Hematopoietic multipotent progenitor cell treated with erythropoietin and hydrocortisone succinate and interleukin-3 and kit ligand, for 17 days (in vitro differentiated cells): ENCODE data around the gene ERMARD.

Experiments
- DNase-seq: peaks from one replicate; pipeline ENCODE4 v3.0.0-alpha.2; 2015; ENCODE audit warnings: low spot score

ERMARD gene

GRCh38 chr6:169751242-169752073, at the start of gene ERMARD, which contains the start of gene DYNLT2:
TSS of gene ERMARD (plus strand) at chr6:169751622. CDS start at chr6:169751658, 36 bp downstream.
TSS of gene DYNLT2 (minus strand) at chr6:169751572. CDS start at chr6:169751458, 114 bp downstream.
- peak; percentile 90 for DNase-seq

- peak; percentile 93 for DNase-seq
Measured at GRCh38 chr6:169701954-169702839, 49.2 kb upstream of the ERMARD start, which contains the start of the genes C6orf120 and WDR27. TSS of gene C6orf120 (plus strand) at chr6:169702126. CDS start at chr6:169702460, 334 bp downstream. TSS of gene WDR27 (minus strand) at chr6:169702029. CDS start at chr6:169689005, 13,024 bp downstream.

GRCh38 chr6:169702840-169703246, 48.6 kb upstream of the ERMARD start:
- DNase-seq: no peak

- DNase-seq: no peak
Measured at GRCh38 chr6:169707772-169708171, 43.6 kb upstream of the ERMARD start.

GRCh38 chr6:169709293-169709692, 42.1 kb upstream of the ERMARD start:
- DNase-seq: no peak

GRCh38 chr6:169710009-169710408, 41.4 kb upstream of the ERMARD start:
- no peak for DNase-seq

GRCh38 chr6:169714178-169714577, 37.2 kb upstream of the ERMARD start:
- DNase-seq: no peak

GRCh38 chr6:169714595-169714994, 36.8 kb upstream of the ERMARD start:
- no peak for DNase-seq

- no peak for DNase-seq
Measured at GRCh38 chr6:169719117-169719516, 32.3 kb upstream of the ERMARD start.

- no peak for DNase-seq
Measured at GRCh38 chr6:169720207-169720855, 31.1 kb upstream of the ERMARD start.

- no peak for DNase-seq
Measured at GRCh38 chr6:169722362-169723199, 28.8 kb upstream of the ERMARD start.

GRCh38 chr6:169723200-169723909, 28.1 kb upstream of the ERMARD start:
- peak; percentile 58 for DNase-seq

- DNase-seq: peak; percentile 53
Measured at GRCh38 chr6:169723991-169724493, 27.4 kb upstream of the ERMARD start.

GRCh38 chr6:169724494-169725124, 26.8 kb upstream of the ERMARD start, which contains the start of gene PHF10:
TSS of gene PHF10 (minus strand) at chr6:169724500. CDS start at chr6:169723931, 569 bp downstream.
- DNase-seq: peak; percentile 23

GRCh38 chr6:169725125-169726048, 26.0 kb upstream of the ERMARD start:
- no peak for DNase-seq

- no peak for DNase-seq
Measured at GRCh38 chr6:169726049-169726400, 25.4 kb upstream of the ERMARD start.

GRCh38 chr6:169726963-169727362, 24.5 kb upstream of the ERMARD start:
- no peak for DNase-seq

- DNase-seq: no peak
Measured at GRCh38 chr6:169729961-169730360, 21.5 kb upstream of the ERMARD start.
